Kidney epithelial cell (primary cell): ENCODE measurements around the gene OSBPL5. TPM values are rescaled to one million over a fixed set of nuclear protein-coding genes. Genes with fewer than 3 reads are reported as not detected.

Experiments
- DNase-seq: peaks from one replicate; pipeline ENCODE4 v3.0.0-alpha.2; 2010; ENCODE audit warnings: low read depth
- H3K27me3 ChIP-seq: 2 replicates; pipeline ENCODE4 v1.6.0; 2011; ENCODE audit warnings: low read length; ENCODE audit not compliant: control insufficient read depth, insufficient read depth
- H3K36me3 ChIP-seq: 2 replicates; pipeline ENCODE4 v1.5.1; 2011; ENCODE audit warnings: low read length; ENCODE audit not compliant: control insufficient read depth, insufficient read depth
- H3K4me3 ChIP-seq: 2 replicates; pipeline ENCODE4 v1.5.1; 2011; ENCODE audit warnings: low read depth, mild to moderate bottlenecking, control low read depth, low read length
- total RNA-seq: library from RNA; depleted of rRNA; stranded (reverse); fragments of >200 nt; gene quantifications from 2 replicates; pipeline ENCODE4 v1.2.3, GENCODE V29; 2015
- TF ChIP-seq, protein P1 (sequence below): IDR thresholded peaks from 2 replicates; pipeline ENCODE4 v1.5.1; 2011; ENCODE audit warnings: mild to moderate bottlenecking, moderate library complexity, low read length, control low read depth, inconsistent platforms; ENCODE audit not compliant: insufficient read depth, poor library complexity, severe bottlenecking

The OSBPL5 gene
- total RNA-seq, 1 donor from 2014 or later = 10.2 TPM

DNA sequence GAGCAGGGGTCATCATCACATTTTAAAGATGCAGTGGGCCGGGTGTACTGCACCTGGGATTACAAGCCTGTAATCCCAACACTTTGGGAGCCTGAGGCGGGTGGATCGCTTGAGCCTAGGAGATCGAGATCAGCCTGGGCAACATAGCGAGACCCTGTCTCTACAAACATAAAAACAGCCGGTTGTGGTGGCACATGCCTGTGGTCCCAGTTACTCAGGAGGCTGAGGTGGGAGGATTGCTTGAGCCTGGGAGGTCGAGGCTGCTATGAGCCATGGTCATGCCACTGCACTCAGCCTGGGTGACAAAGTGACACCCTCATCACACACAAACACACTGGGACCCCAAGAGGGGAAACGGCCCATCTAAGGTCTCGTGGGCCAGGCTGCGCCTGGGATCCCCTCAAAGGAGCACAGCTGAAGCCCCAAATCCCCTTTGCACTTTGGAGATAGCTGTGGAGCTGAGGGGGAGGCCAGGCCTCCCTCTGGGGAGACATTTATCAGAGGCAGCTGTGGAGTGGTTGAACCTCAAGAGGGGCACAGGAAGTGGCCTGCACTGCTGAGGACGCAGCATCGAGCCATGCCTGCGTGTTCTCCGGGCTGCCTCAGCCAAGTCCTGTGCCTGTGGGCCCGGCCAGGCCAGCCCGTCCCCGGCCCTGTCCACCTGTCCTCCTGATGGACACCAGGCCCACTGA lies 27.5 kb downstream of the OSBPL5 start:
- H3K4me3 ChIP-seq = no peak overlapping the region
- DNase-seq = no peak
- no peaks in the 10 kb centered on the region for H3K36me3 ChIP-seq
- TF ChIP-seq, protein P1, sequence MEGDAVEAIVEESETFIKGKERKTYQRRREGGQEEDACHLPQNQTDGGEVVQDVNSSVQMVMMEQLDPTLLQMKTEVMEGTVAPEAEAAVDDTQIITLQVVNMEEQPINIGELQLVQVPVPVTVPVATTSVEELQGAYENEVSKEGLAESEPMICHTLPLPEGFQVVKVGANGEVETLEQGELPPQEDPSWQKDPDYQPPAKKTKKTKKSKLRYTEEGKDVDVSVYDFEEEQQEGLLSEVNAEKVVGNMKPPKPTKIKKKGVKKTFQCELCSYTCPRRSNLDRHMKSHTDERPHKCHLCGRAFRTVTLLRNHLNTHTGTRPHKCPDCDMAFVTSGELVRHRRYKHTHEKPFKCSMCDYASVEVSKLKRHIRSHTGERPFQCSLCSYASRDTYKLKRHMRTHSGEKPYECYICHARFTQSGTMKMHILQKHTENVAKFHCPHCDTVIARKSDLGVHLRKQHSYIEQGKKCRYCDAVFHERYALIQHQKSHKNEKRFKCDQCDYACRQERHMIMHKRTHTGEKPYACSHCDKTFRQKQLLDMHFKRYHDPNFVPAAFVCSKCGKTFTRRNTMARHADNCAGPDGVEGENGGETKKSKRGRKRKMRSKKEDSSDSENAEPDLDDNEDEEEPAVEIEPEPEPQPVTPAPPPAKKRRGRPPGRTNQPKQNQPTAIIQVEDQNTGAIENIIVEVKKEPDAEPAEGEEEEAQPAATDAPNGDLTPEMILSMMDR = no peak
- H3K27me3 ChIP-seq = no peaks in the 10 kb centered on the region

DNA sequence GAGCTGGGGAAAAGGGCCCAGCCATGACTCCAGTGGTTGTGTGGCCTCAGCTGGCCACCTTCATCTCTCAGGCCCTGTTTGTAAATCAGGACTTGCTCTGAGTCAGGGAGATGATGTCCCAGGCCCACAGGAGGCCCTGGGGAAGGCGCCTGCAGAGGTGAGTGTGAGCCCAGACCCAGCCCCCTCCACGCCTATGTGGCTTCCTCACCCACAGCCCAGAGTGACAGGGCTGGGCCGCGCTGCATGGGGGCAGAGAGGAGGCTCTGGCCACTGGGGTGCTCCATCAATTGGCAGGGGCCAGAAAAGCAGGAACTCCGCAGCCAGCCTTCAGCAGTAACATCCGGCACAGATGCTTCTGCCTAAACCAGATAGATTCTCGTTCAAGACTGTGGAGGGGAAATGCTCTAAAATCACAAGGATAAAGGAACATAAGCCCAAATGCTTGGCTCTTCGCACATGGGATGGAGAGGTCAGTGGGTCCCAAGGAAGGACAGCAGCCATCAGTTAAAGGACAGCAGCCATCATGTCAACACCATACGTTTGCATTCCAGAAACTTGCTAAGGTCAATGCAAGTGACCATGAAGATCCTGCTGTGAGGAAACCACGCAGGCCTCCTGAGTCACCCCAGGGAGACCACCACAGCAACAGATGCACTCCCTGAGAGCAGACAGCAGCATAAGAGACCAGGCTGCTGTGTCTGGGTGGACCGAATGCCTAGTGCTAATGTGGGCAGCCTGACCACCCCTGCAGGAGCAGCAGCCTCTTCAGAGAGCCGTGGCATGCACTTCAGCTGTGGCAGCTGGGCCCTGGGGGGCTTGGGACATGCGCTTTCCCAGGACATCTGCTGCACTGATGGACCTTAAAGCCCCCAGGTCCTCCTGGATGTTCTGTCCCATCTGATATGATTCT lies 28.3 kb downstream of the OSBPL5 start:
- H3K27me3 ChIP-seq = no peaks in the 10 kb centered on the region
- TF ChIP-seq, protein P1 = no peak
- no peak for DNase-seq
- no peaks in the 10 kb centered on the region for H3K36me3 ChIP-seq
- no peak overlapping the region for H3K4me3 ChIP-seq

DNA sequence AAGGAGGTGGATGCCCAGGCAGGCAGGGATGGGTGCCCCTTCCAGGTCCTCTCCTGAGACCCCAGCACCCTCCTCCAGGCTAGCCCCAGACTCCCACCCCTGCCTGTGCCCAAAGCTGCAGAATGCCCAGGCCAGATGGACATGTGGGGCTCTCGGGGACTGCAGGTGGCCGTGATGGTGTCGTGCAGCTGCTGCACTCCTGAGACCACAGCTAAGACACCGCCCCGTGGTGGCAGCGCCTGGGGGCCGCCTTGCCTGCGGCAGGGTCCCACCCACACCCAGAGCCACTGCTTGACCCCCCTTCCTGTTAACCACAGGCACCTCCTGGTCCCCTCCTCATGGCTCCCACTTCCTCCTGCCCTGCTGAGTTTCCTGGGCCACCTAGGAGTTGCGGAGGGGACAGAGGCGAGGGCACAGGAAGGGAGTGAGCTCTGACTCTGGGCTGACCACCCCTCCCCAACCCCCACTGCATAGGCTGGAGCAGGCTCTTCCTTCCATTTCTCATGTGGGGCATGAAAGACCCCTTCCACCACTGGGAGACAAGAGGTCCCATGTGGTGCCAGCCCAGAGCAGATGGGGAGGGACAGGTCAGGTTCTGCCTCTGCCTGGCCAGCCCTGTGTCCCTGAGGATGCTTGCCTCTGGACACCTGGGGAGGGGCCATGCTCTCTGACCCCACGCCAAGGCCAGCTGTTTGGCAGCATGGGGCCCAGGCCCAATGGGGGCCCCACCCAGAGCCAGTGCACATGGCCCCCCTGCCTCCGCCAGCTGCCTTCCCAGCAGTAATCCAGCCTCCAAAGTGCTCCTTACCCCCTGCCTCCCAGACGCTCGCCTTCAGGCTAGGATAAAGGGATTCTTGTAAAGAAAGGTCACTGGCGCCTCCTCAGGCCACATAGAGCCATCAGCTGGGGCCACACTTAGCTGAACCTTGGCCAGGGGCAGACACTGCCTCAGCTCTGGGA lies 29.3 kb downstream of the OSBPL5 start:
- Histone ChIP-seq H3K4me3 (no peak overlapping the region), H3K27me3 (peaks cover 2% of the 10 kb centered on the region), H3K36me3 (no peaks in the 10 kb centered on the region)
- no peak for DNase-seq
- TF ChIP-seq, protein P1 = no peak

DNA sequence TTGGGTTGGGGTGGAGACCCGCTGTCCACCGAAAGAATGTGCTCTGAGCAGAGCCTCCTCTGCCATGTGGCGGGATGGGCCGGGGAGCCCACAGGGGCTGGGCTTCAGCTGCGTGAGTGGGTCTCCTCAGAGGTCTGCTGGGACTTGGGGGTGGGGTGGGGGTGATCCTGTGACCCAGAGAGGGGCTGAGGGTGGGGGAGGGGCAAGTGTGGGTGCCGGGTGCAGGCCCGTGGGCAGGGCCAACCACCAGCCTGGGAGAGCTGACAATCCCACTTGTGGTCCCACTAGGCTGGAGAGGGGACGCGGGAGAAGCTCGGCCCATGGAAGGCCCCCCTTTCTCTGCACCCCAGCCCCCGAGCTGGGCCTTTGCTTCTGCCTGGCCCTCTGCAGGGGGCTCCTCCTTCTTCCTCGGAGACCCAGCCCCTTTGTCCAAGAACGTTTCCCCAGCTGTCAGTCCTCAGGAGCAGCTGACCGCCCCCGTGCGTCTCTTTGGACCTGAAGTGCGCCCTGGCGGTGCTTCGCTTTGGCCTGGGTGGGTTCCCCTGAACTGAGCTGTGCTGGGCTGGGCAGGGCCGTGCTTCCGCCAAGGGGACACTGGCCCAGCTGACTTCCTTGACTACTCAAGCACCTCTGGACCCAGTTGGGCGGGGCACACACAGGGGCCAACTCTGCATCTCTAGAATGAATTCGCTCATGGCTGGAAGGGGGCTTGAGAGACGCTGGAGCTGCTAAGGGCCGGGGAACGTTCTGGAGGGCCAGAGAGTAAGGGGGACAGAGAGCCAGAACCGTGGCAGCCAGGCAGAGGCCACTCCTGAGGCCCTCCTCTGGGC lies 30.2 kb downstream of the OSBPL5 start:
- H3K36me3 ChIP-seq = no peaks in the 10 kb centered on the region
- no peak for DNase-seq
- no peak overlapping the region for H3K4me3 ChIP-seq
- H3K27me3 ChIP-seq = peaks cover 2% of the 10 kb centered on the region
- TF ChIP-seq, protein P1 = no peak

DNA sequence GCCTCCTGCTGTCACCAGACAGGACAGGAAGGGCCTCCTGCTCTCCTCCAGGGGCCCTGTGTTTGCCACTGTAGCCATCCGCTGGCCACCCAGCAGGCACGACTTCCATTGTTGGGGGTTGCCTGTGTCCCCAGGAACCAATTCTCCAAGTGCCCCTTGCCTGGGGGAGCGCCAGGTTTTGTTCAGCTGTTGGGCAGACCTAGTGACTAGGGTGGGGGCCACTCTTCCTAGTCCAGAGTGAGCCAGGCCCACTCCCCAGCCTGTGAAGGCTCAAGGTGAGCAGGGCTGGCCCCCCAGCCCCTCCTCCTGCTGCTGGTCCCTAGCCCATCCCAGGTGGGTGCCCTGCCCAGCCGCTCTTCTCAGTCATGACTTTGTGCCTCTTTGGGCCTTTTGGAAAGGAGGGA lies 30.9 kb downstream of the OSBPL5 start:
- no peak for DNase-seq
- TF ChIP-seq, protein P1 = no peak
- no peak overlapping the region for H3K4me3 ChIP-seq
- H3K27me3 ChIP-seq = peaks cover 2% of the 10 kb centered on the region
- no peaks in the 10 kb centered on the region for H3K36me3 ChIP-seq
